ENCODE measurements around the gene ADCY9.

The ADCY9 gene

GRCh38 chr16:4010225-4011158 is 105.8 kb downstream of the ADCY9 start:
- Histone ChIP-seq H3K27me3 (ENCODE audit: control insufficient read depth, insufficient read depth, low read length) (no peaks in the 10 kb centered on the region), H3K27ac (ENCODE audit: low read depth, low read length) (no peak overlapping the region), H3K4me1 (ENCODE audit: control insufficient read depth, insufficient read depth, low read length) (peaks cover 31% of the 10 kb centered on the region), H3K36me3 (ENCODE audit: control insufficient read depth, insufficient read depth, low read length) (no peaks in the 10 kb centered on the region), H3K4me3 (ENCODE audit: low read depth, low read length) (no peak overlapping the region), H3K9me3 (ENCODE audit: control insufficient read depth, insufficient read depth, low read depth, low read length) (no peaks in the 10 kb centered on the region), H3K9ac (ENCODE audit: low read length) (no peak overlapping the region)

GRCh38 chr16:4009177-4009576 is 107.1 kb downstream of the ADCY9 start:
- no peaks in the 10 kb centered on the region for H3K9me3 ChIP-seq (ENCODE audit: control insufficient read depth, insufficient read depth, low read depth, low read length)
- H3K4me1 ChIP-seq (ENCODE audit: control insufficient read depth, insufficient read depth, low read length) = peaks cover 31% of the 10 kb centered on the region
- H3K27me3 ChIP-seq (ENCODE audit: control insufficient read depth, insufficient read depth, low read length) = no peaks in the 10 kb centered on the region
- no peak overlapping the region for H3K9ac ChIP-seq (ENCODE audit: low read length)
- no peak overlapping the region for H3K4me3 ChIP-seq (ENCODE audit: low read depth, low read length)
- no peaks in the 10 kb centered on the region for H3K36me3 ChIP-seq (ENCODE audit: control insufficient read depth, insufficient read depth, low read length)
- no peak overlapping the region for H3K27ac ChIP-seq (ENCODE audit: low read depth, low read length)

- H3K9ac ChIP-seq (ENCODE audit: low read length) = no peak overlapping the region
- H3K27ac ChIP-seq (ENCODE audit: low read depth, low read length) = no peak overlapping the region
- peaks cover 31% of the 10 kb centered on the region for H3K4me1 ChIP-seq (ENCODE audit: control insufficient read depth, insufficient read depth, low read length)
Observed at GRCh38 chr16:4008116-4008515, 108.1 kb downstream of the ADCY9 start.

GRCh38 chr16:4006397-4006999 is 109.7 kb downstream of the ADCY9 start:
- Histone ChIP-seq H3K27ac (ENCODE audit: low read depth, low read length) (no peak overlapping the region), H3K36me3 (ENCODE audit: control insufficient read depth, insufficient read depth, low read length) (no peaks in the 10 kb centered on the region), H3K27me3 (ENCODE audit: control insufficient read depth, insufficient read depth, low read length) (no peaks in the 10 kb centered on the region), H3K9me3 (ENCODE audit: control insufficient read depth, insufficient read depth, low read depth, low read length) (no peaks in the 10 kb centered on the region), H3K4me1 (ENCODE audit: control insufficient read depth, insufficient read depth, low read length) (peaks cover 26% of the 10 kb centered on the region), H3K4me3 (ENCODE audit: low read depth, low read length) (no peak overlapping the region), H3K9ac (ENCODE audit: low read length) (no peak overlapping the region)

More at GRCh38 chr16:4008116-4008515, 108.1 kb downstream of the ADCY9 start:
- Histone ChIP-seq H3K9me3 (ENCODE audit: control insufficient read depth, insufficient read depth, low read depth, low read length) (no peaks in the 10 kb centered on the region), H3K27me3 (ENCODE audit: control insufficient read depth, insufficient read depth, low read length) (no peaks in the 10 kb centered on the region), H3K36me3 (ENCODE audit: control insufficient read depth, insufficient read depth, low read length) (no peaks in the 10 kb centered on the region), H3K4me3 (ENCODE audit: low read depth, low read length) (no peak overlapping the region)

- no peaks in the 10 kb centered on the region for H3K36me3 ChIP-seq (ENCODE audit: control insufficient read depth, insufficient read depth, low read length)
Observed at GRCh38 chr16:4005731-4006130, 110.5 kb downstream of the ADCY9 start.

GRCh38 chr16:4005281-4005680 is 111.0 kb downstream of the ADCY9 start:
- H3K4me1 ChIP-seq (ENCODE audit: control insufficient read depth, insufficient read depth, low read length) = peaks cover 19% of the 10 kb centered on the region
- no peak overlapping the region for H3K9ac ChIP-seq (ENCODE audit: low read length)
- no peak overlapping the region for H3K27ac ChIP-seq (ENCODE audit: low read depth, low read length)
- no peaks in the 10 kb centered on the region for H3K27me3 ChIP-seq (ENCODE audit: control insufficient read depth, insufficient read depth, low read length)
- no peak overlapping the region for H3K4me3 ChIP-seq (ENCODE audit: low read depth, low read length)
- H3K36me3 ChIP-seq (ENCODE audit: control insufficient read depth, insufficient read depth, low read length) = no peaks in the 10 kb centered on the region
- no peaks in the 10 kb centered on the region for H3K9me3 ChIP-seq (ENCODE audit: control insufficient read depth, insufficient read depth, low read depth, low read length)

More at GRCh38 chr16:4005731-4006130, 110.5 kb downstream of the ADCY9 start:
- no peak overlapping the region for H3K4me3 ChIP-seq (ENCODE audit: low read depth, low read length)
- no peaks in the 10 kb centered on the region for H3K9me3 ChIP-seq (ENCODE audit: control insufficient read depth, insufficient read depth, low read depth, low read length)
- H3K4me1 ChIP-seq (ENCODE audit: control insufficient read depth, insufficient read depth, low read length) = peaks cover 19% of the 10 kb centered on the region
- H3K27ac ChIP-seq (ENCODE audit: low read depth, low read length) = no peak overlapping the region
- H3K27me3 ChIP-seq (ENCODE audit: control insufficient read depth, insufficient read depth, low read length) = no peaks in the 10 kb centered on the region
- H3K9ac ChIP-seq (ENCODE audit: low read length) = no peak overlapping the region

GRCh38 chr16:4004206-4004605 is 112.0 kb downstream of the ADCY9 start:
- H3K9me3 ChIP-seq (ENCODE audit: control insufficient read depth, insufficient read depth, low read depth, low read length) = no peaks in the 10 kb centered on the region
- peaks cover 25% of the 10 kb centered on the region for H3K4me1 ChIP-seq (ENCODE audit: control insufficient read depth, insufficient read depth, low read length)
- H3K27me3 ChIP-seq (ENCODE audit: control insufficient read depth, insufficient read depth, low read length) = no peaks in the 10 kb centered on the region
- H3K9ac ChIP-seq (ENCODE audit: low read length) = no peak overlapping the region
- no peaks in the 10 kb centered on the region for H3K36me3 ChIP-seq (ENCODE audit: control insufficient read depth, insufficient read depth, low read length)
- no peak overlapping the region for H3K4me3 ChIP-seq (ENCODE audit: low read depth, low read length)
- no peak overlapping the region for H3K27ac ChIP-seq (ENCODE audit: low read depth, low read length)

- Histone ChIP-seq H3K4me1 (ENCODE audit: control insufficient read depth, insufficient read depth, low read length) (peaks cover 29% of the 10 kb centered on the region), H3K27ac (ENCODE audit: low read depth, low read length) (no peak overlapping the region), H3K4me3 (ENCODE audit: low read depth, low read length) (no peak overlapping the region), H3K27me3 (ENCODE audit: control insufficient read depth, insufficient read depth, low read length) (no peaks in the 10 kb centered on the region), H3K36me3 (ENCODE audit: control insufficient read depth, insufficient read depth, low read length) (no peaks in the 10 kb centered on the region), H3K9me3 (ENCODE audit: control insufficient read depth, insufficient read depth, low read depth, low read length) (no peaks in the 10 kb centered on the region), H3K9ac (ENCODE audit: low read length) (no peak overlapping the region)
Observed at GRCh38 chr16:4003576-4003975, 112.7 kb downstream of the ADCY9 start.

- H3K27ac ChIP-seq (ENCODE audit: low read depth, low read length) = no peak overlapping the region
- H3K36me3 ChIP-seq (ENCODE audit: control insufficient read depth, insufficient read depth, low read length) = no peaks in the 10 kb centered on the region
- no peaks in the 10 kb centered on the region for H3K9me3 ChIP-seq (ENCODE audit: control insufficient read depth, insufficient read depth, low read depth, low read length)
- peaks cover 25% of the 10 kb centered on the region for H3K4me1 ChIP-seq (ENCODE audit: control insufficient read depth, insufficient read depth, low read length)
- no peak overlapping the region for H3K9ac ChIP-seq (ENCODE audit: low read length)
- H3K27me3 ChIP-seq (ENCODE audit: control insufficient read depth, insufficient read depth, low read length) = no peaks in the 10 kb centered on the region
- H3K4me3 ChIP-seq (ENCODE audit: low read depth, low read length) = no peak overlapping the region
Observed at GRCh38 chr16:4003166-4003565, 113.1 kb downstream of the ADCY9 start.

- Histone ChIP-seq H3K9ac (ENCODE audit: low read length) (no peak overlapping the region), H3K9me3 (ENCODE audit: control insufficient read depth, insufficient read depth, low read depth, low read length) (no peaks in the 10 kb centered on the region), H3K27me3 (ENCODE audit: control insufficient read depth, insufficient read depth, low read length) (no peaks in the 10 kb centered on the region), H3K36me3 (ENCODE audit: control insufficient read depth, insufficient read depth, low read length) (no peaks in the 10 kb centered on the region), H3K4me1 (ENCODE audit: control insufficient read depth, insufficient read depth, low read length) (peaks cover 20% of the 10 kb centered on the region), H3K27ac (ENCODE audit: low read depth, low read length) (no peak overlapping the region), H3K4me3 (ENCODE audit: low read depth, low read length) (no peak overlapping the region)
Observed at GRCh38 chr16:4002121-4002520, 114.1 kb downstream of the ADCY9 start.
